Keratinocyte (primary cell): ENCODE results near the gene IL17D. TPM values are rescaled to one million over a fixed set of nuclear protein-coding genes. Genes with fewer than 3 reads are reported as not detected.

Source experiments
- DNase-seq: peaks from one replicate; pipeline ENCODE4 v3.0.0-alpha.2; 2011; ENCODE audit warnings: low read depth, missing footprints, low spot score
- FAIRE-seq: peaks from 2 replicates; lab custom pipeline; 2011; peaks lifted over from hg19 to GRCh38; lab: Jason Lieb, UNC
- H2AFZ ChIP-seq: 2 replicates; pipeline ENCODE4 v1.6.0; 2012; ENCODE audit warnings: low read length, control low read depth, inconsistent platforms; ENCODE audit not compliant: control insufficient read depth
- H3K27ac ChIP-seq: 2 replicates; pipeline ENCODE4 v1.5.1; 2011; ENCODE audit warnings: low read length; ENCODE audit not compliant: control insufficient read depth, insufficient read depth
- H3K27me3 ChIP-seq: 3 replicates; pipeline ENCODE4 v1.6.0; 2011; ENCODE audit warnings: low read length; ENCODE audit not compliant: control insufficient read depth, insufficient read depth; ENCODE audit errors: extremely low read depth
- H3K36me3 ChIP-seq, 2 experiments: 2 replicates in 1 of 2; 3 replicates in 1 of 2; pipeline ENCODE4 v1.5.1; 2011; ENCODE audit warnings: low read length in 2 of 2, mild to moderate bottlenecking in 1 of 2; ENCODE audit not compliant: control insufficient read depth in 2 of 2, insufficient read depth in 2 of 2; ENCODE audit errors: extremely low read depth in 1 of 2
- H3K4me1 ChIP-seq: 3 replicates; pipeline ENCODE4 v1.5.1; 2011; ENCODE audit warnings: low read length; ENCODE audit not compliant: control insufficient read depth, insufficient read depth; ENCODE audit errors: extremely low read depth
- H3K4me2 ChIP-seq: 3 replicates; pipeline ENCODE4 v1.6.0; 2011; ENCODE audit warnings: low read depth, low read length; ENCODE audit not compliant: control insufficient read depth, insufficient read depth; ENCODE audit errors: extremely low read depth
- H3K4me3 ChIP-seq, 3 experiments: fragments of 200-600 bp in 1 of 3; sonication (generic) in 1 of 3; 2 replicates in 2 of 3; 3 replicates in 1 of 3; pipeline ENCODE4 v1.5.1; 2011 to 2016; ENCODE audit warnings: low read length in 3 of 3, mild to moderate bottlenecking in 3 of 3, control low read depth in 2 of 3, inconsistent platforms in 1 of 3, low read depth in 1 of 3, mixed read lengths in 1 of 3, mixed run types in 1 of 3, moderate library complexity in 1 of 3; ENCODE audit not compliant: control insufficient read depth in 2 of 3, insufficient read depth in 2 of 3; ENCODE audit errors: extremely low read depth in 1 of 3
- H3K79me2 ChIP-seq: 2 replicates; pipeline ENCODE4 v1.6.0; 2012; ENCODE audit warnings: low read length; ENCODE audit not compliant: control insufficient read depth, insufficient read depth
- H3K9ac ChIP-seq: 3 replicates; pipeline ENCODE4 v1.6.0; 2011; ENCODE audit warnings: low read length; ENCODE audit not compliant: control insufficient read depth, insufficient read depth; ENCODE audit errors: extremely low read depth
- H3K9me1 ChIP-seq: 3 replicates; pipeline ENCODE4 v1.6.0; 2011; ENCODE audit warnings: low read length; ENCODE audit not compliant: control insufficient read depth, insufficient read depth; ENCODE audit errors: extremely low read depth
- H3K9me3 ChIP-seq: 2 replicates; pipeline ENCODE4 v1.5.1; 2012; ENCODE audit warnings: low read depth, low read length; ENCODE audit not compliant: control insufficient read depth
- H4K20me1 ChIP-seq: 3 replicates; pipeline ENCODE4 v1.6.0; 2011; ENCODE audit warnings: low read length; ENCODE audit not compliant: control insufficient read depth, insufficient read depth; ENCODE audit errors: extremely low read depth
- CTCF ChIP-seq, 3 experiments: IDR thresholded peaks in 1 of 3; conservative IDR thresholded peaks in 1 of 3; optimal IDR thresholded peaks in 1 of 3; 2 replicates in 2 of 3; 3 replicates in 1 of 3; pipeline versions ENCODE3 to v1.5.1; 2011; ENCODE audit warnings: low read length in 3 of 3, mild to moderate bottlenecking in 3 of 3, moderate library complexity in 2 of 3, control low read depth in 1 of 3, inconsistent platforms in 1 of 3; ENCODE audit not compliant: insufficient read depth in 2 of 3; ENCODE audit errors: extremely low read depth in 1 of 3
- EZH2 ChIP-seq: IDR thresholded peaks from one replicate; pipeline ENCODE4 v1.6.1; 2012; ENCODE audit warnings: inconsistent platforms, mild to moderate bottlenecking, low read length, moderate library complexity
- dilution Hi-C: fragments of 300-500 bp; cut with MboI; formaldehyde crosslinking; loops from one replicate; pipeline ENCODE4 v1.7.0; 2020; ENCODE audit warnings: low sequenced_read_pairs; ENCODE audit not compliant: extremely low pct_ligation_motif_present
- polyA plus RNA-seq, 5 experiments: library from polyadenylated mRNA; depleted of rRNA in 3 of 5; stranded (reverse) in 3 of 5; stranded (forward) in 1 of 5; unstranded in 1 of 5; fragments of >200 nt; gene quantifications; 1 replicate in 1 of 5; 2 replicates in 3 of 5; 3 replicates in 1 of 5; pipeline versions ENCODE4 v1.2.1 to v1.2.3, GENCODE V29; 2011 to 2012; ENCODE audit warnings: missing spikeins in 2 of 5, low read depth in 1 of 5, low replicate concordance in 1 of 5

Gene IL17D
- polyA plus RNA-seq, 1 donor (not counting 4 experiments of a cell fraction or from before 2014, with no cell fraction given) = 0.09 TPM

GRCh38 chr13:20749377-20749776 is 45.9 kb downstream of the IL17D start:
- H3K9me3 ChIP-seq = peaks cover 2% of the 10 kb centered on the region
- no peak overlapping the region for H3K4me2 ChIP-seq
- no peaks in the 10 kb centered on the region for H4K20me1 ChIP-seq
- H3K9me1 ChIP-seq = no peaks in the 10 kb centered on the region
- dilution Hi-C loops = no loop called here
- TF ChIP-seq EZH2 (no peak), CTCF (optimal IDR thresholded peaks at IDR 0.05 in 1 of 3, IDR thresholded peaks at IDR 0.05 in 1 of 3, conservative IDR thresholded peaks at IDR 0.05 in 1 of 3; ENCODE audit: extremely low read depth in 1 of 3, insufficient read depth in 2 of 3, low read length in 3 of 3) (no peak)
- H3K4me1 ChIP-seq = no peaks in the 10 kb centered on the region
- H3K36me3 ChIP-seq = no peaks in the 10 kb centered on the region
- no peak overlapping the region for H2AFZ ChIP-seq
- no peak overlapping the region for H3K27ac ChIP-seq
- H3K27me3 ChIP-seq = no peaks in the 10 kb centered on the region
- no peak for DNase-seq
- H3K79me2 ChIP-seq = no peaks in the 10 kb centered on the region
- no peak overlapping the region for H3K4me3 ChIP-seq
- FAIRE-seq = no peak
- no peak overlapping the region for H3K9ac ChIP-seq

- dilution Hi-C loops = no loop called here
- Histone ChIP-seq H4K20me1 (no peaks in the 10 kb centered on the region), H3K79me2 (no peaks in the 10 kb centered on the region), H3K4me3 (no peak overlapping the region), H3K27me3 (no peaks in the 10 kb centered on the region), H3K4me1 (no peaks in the 10 kb centered on the region), H3K9ac (no peak overlapping the region), H3K27ac (no peak overlapping the region), H3K9me1 (no peaks in the 10 kb centered on the region), H3K4me2 (no peak overlapping the region), H2AFZ (no peak overlapping the region), H3K36me3 (no peaks in the 10 kb centered on the region), H3K9me3 (peaks cover 2% of the 10 kb centered on the region)
- FAIRE-seq (no peak), DNase-seq (no peak)
- no peak for TF ChIP-seq CTCF (optimal IDR thresholded peaks at IDR 0.05 in 1 of 3, IDR thresholded peaks at IDR 0.05 in 1 of 3, conservative IDR thresholded peaks at IDR 0.05 in 1 of 3; ENCODE audit: extremely low read depth in 1 of 3, insufficient read depth in 2 of 3, low read length in 3 of 3)
- TF ChIP-seq EZH2 = no peak
Observed at GRCh38 chr13:20754009-20754408, 50.5 kb downstream of the IL17D start.
